Mesenchymal stem cell (in vitro differentiated cells and primary cell): ENCODE data around the gene PITX3.

Experiments
- DNase-seq: peaks from one replicate; pipeline ENCODE4 v3.0.0-alpha.2; 2013
- H2AFZ ChIP-seq: one replicate; pipeline ENCODE4 v1.6.1; 2013; ENCODE audit warnings: low read depth, mild to moderate bottlenecking, control low read depth, inconsistent platforms, low read length, moderate library complexity
- H2AK5ac ChIP-seq: 2 replicates; pipeline ENCODE4 v1.6.1; 2013; ENCODE audit warnings: low read length, moderate library complexity, mild to moderate bottlenecking, inconsistent platforms; ENCODE audit not compliant: severe bottlenecking
- H2BK120ac ChIP-seq: one replicate; pipeline ENCODE4 v1.6.1; 2013; ENCODE audit warnings: low read depth, mild to moderate bottlenecking, inconsistent platforms, low read length, moderate library complexity
- H2BK12ac ChIP-seq, 2 experiments: one replicate each; pipeline ENCODE4 v1.6.1; 2013; ENCODE audit warnings: inconsistent platforms in 2 of 2, low read length in 2 of 2, mild to moderate bottlenecking in 2 of 2, moderate library complexity in 2 of 2, control low read depth in 1 of 2
- H2BK15ac ChIP-seq: one replicate; pipeline ENCODE4 v1.6.1; 2013; ENCODE audit warnings: mild to moderate bottlenecking, low read depth, inconsistent platforms; ENCODE audit not compliant: poor library complexity, severe bottlenecking
- H2BK5ac ChIP-seq: 2 replicates; pipeline ENCODE4 v1.6.1; 2013; ENCODE audit warnings: low read depth, mild to moderate bottlenecking, low read length, control low read depth, inconsistent platforms; ENCODE audit not compliant: poor library complexity, severe bottlenecking
- H3K14ac ChIP-seq, 2 experiments: one replicate each; pipeline ENCODE4 v1.6.1; 2013; ENCODE audit warnings: inconsistent platforms in 2 of 2, low read length in 2 of 2, control low read depth in 1 of 2, mild to moderate bottlenecking in 1 of 2, moderate library complexity in 1 of 2
- H3K18ac ChIP-seq, 2 experiments: one replicate each; pipeline ENCODE4 v1.6.1; 2013; ENCODE audit warnings: inconsistent platforms in 2 of 2, low read length in 2 of 2, control low read depth in 1 of 2, low read depth in 1 of 2, mild to moderate bottlenecking in 1 of 2
- H3K23ac ChIP-seq, 2 experiments: one replicate each; pipeline ENCODE4 v1.6.1; 2013; ENCODE audit warnings: inconsistent platforms in 2 of 2, low read length in 2 of 2, mild to moderate bottlenecking in 2 of 2, moderate library complexity in 2 of 2, control low read depth in 1 of 2
- H3K27ac ChIP-seq: 2 replicates; pipeline ENCODE4 v1.5.1; 2013; ENCODE audit warnings: mild to moderate bottlenecking, moderate library complexity, low read length, control low read depth, inconsistent platforms; ENCODE audit not compliant: poor library complexity, severe bottlenecking
- H3K27me3 ChIP-seq, 2 experiments: 2 replicates each; pipeline versions ENCODE4 v1.6.1 to v1.7.0; 2013; ENCODE audit warnings: low read length in 2 of 2, mild to moderate bottlenecking in 2 of 2, moderate library complexity in 2 of 2, control low read depth in 1 of 2, inconsistent platforms in 1 of 2; ENCODE audit not compliant: control insufficient read depth in 1 of 2, insufficient read depth in 1 of 2
- H3K36me3 ChIP-seq, 2 experiments: 2 replicates each; pipeline versions ENCODE4 v1.6.1 to v1.7.0; 2013; ENCODE audit warnings: low read length in 2 of 2, control low read depth in 1 of 2, inconsistent platforms in 1 of 2, low read depth in 1 of 2, mild to moderate bottlenecking in 1 of 2; ENCODE audit not compliant: insufficient read depth in 2 of 2, control insufficient read depth in 1 of 2
- H3K4ac ChIP-seq, 2 experiments: one replicate each; pipeline ENCODE4 v1.6.1; 2013; ENCODE audit warnings: inconsistent platforms in 2 of 2, low read length in 2 of 2, mild to moderate bottlenecking in 2 of 2, moderate library complexity in 2 of 2, control low read depth in 1 of 2, low read depth in 1 of 2
- H3K4me1 ChIP-seq: 2 replicates; pipeline ENCODE4 v1.6.1; 2013; ENCODE audit warnings: low read depth, low read length, control low read depth; ENCODE audit not compliant: control insufficient read depth, insufficient read depth
- H3K4me2 ChIP-seq: 2 replicates; pipeline ENCODE4 v1.6.1; 2013; ENCODE audit warnings: low read length, mild to moderate bottlenecking, inconsistent platforms; ENCODE audit not compliant: poor library complexity, severe bottlenecking
- H3K4me3 ChIP-seq, 2 experiments: 2 replicates each; pipeline versions ENCODE4 v1.5.1 to v1.7.0; 2013; ENCODE audit warnings: low read length in 2 of 2, mild to moderate bottlenecking in 2 of 2, control low read depth in 1 of 2, low read depth in 1 of 2; ENCODE audit not compliant: insufficient read depth in 1 of 2
- H3K79me1 ChIP-seq: replicated peaks from 2 replicates; pipeline ENCODE4 v1.6.1; 2013; ENCODE audit warnings: mild to moderate bottlenecking, control low read depth, low read length, inconsistent platforms; ENCODE audit not compliant: poor library complexity, severe bottlenecking
- H3K9ac ChIP-seq: 2 replicates; pipeline ENCODE4 v1.7.0; 2013; ENCODE audit warnings: mild to moderate bottlenecking, low read length, moderate library complexity
- H3K9me3 ChIP-seq: 2 replicates; pipeline ENCODE4 v1.7.0; 2013; ENCODE audit warnings: mild to moderate bottlenecking, low read length; ENCODE audit not compliant: control insufficient read depth
- H4K8ac ChIP-seq: one replicate; pipeline ENCODE4 v1.6.1; 2013; ENCODE audit warnings: inconsistent platforms, mild to moderate bottlenecking, low read length, moderate library complexity
- H4K91ac ChIP-seq: one replicate; pipeline ENCODE4 v1.6.1; 2013; ENCODE audit warnings: mild to moderate bottlenecking, low read length, inconsistent platforms
- WGBS: methylation state at CpG from one replicate; pipeline ENCODE4 v1.1.7; 2013; ENCODE audit warnings: mixed read lengths; 5-methylcytosine and 5-hydroxymethylcytosine counted together

PITX3 gene

GRCh38 chr10:102230861-102231356, 10.4 kb downstream of the PITX3 start:
- no peak for DNase-seq
- H4K91ac ChIP-seq = no peak overlapping the region
- H4K8ac ChIP-seq = no peak overlapping the region
- H3K79me1 ChIP-seq = no peaks in the 10 kb centered on the region
- H2AFZ ChIP-seq = no peak overlapping the region
- H3K9ac ChIP-seq = peak overlapping the region; percentile 23
- H2BK5ac ChIP-seq = no peak overlapping the region
- peaks cover 28 to 31% of the 10 kb centered on the region in 2 experiments for H3K27me3 ChIP-seq
- H3K14ac ChIP-seq = no peak overlapping the region
- no peak overlapping the region for H3K4ac ChIP-seq
- H3K4me2 ChIP-seq = peak overlapping the region; percentile 75
- no peak overlapping the region for H2BK15ac ChIP-seq
- H3K23ac ChIP-seq = no peak overlapping the region
- WGBS = 6% methylated on average over 48 of the region's 52 CpGs
- no peaks in the 10 kb centered on the region for H3K36me3 ChIP-seq
- no peak overlapping the region for H2AK5ac ChIP-seq
- no peak overlapping the region for H3K27ac ChIP-seq
- peak overlapping the region; percentile 56 to 73 for H3K4me3 ChIP-seq
- H2BK12ac ChIP-seq = no peak overlapping the region
- H3K4me1 ChIP-seq = peaks cover 26% of the 10 kb centered on the region
- no peak overlapping the region for H2BK120ac ChIP-seq
- H3K9me3 ChIP-seq = no peaks in the 10 kb centered on the region
- no peak overlapping the region for H3K18ac ChIP-seq

GRCh38 chr10:102230264-102230860, 10.9 kb downstream of the PITX3 start:
- Histone ChIP-seq H3K4me3 (peak overlapping the region; percentile 56 to 73), H4K91ac (no peak overlapping the region), H3K9ac (peak overlapping the region; percentile 23), H3K79me1 (no peaks in the 10 kb centered on the region), H3K27ac (no peak overlapping the region), H3K36me3 (no peaks in the 10 kb centered on the region), H2BK12ac (no peak overlapping the region), H2BK15ac (no peak overlapping the region), H3K27me3 (peaks cover 28 to 31% of the 10 kb centered on the region in 2 experiments), H3K4me1 (peaks cover 25% of the 10 kb centered on the region), H3K18ac (no peak overlapping the region), H3K14ac (no peak overlapping the region), H3K23ac (no peak overlapping the region), H2BK120ac (no peak overlapping the region), H2BK5ac (no peak overlapping the region), H3K9me3 (no peaks in the 10 kb centered on the region), H4K8ac (no peak overlapping the region), H3K4ac (no peak overlapping the region), H2AFZ (peak overlapping the region; percentile 49), H2AK5ac (no peak overlapping the region), H3K4me2 (peak overlapping the region; percentile 75)
- 6% methylated on average over 50 of the region's 50 CpGs for WGBS
- DNase-seq = peak; percentile 58

- WGBS = 4% methylated on average over 24 of the region's 24 CpGs
- H3K18ac ChIP-seq = no peak overlapping the region
- no peak overlapping the region for H4K91ac ChIP-seq
- peak overlapping the region; percentile 5 for H3K9ac ChIP-seq
- H3K9me3 ChIP-seq = no peaks in the 10 kb centered on the region
- H2AK5ac ChIP-seq = no peak overlapping the region
- H3K14ac ChIP-seq = no peak overlapping the region
- peak overlapping the region; percentile 56 to 73 for H3K4me3 ChIP-seq
- H3K4ac ChIP-seq = no peak overlapping the region
- H2BK15ac ChIP-seq = no peak overlapping the region
- H3K23ac ChIP-seq = no peak overlapping the region
- peaks cover 28 to 31% of the 10 kb centered on the region in 2 experiments for H3K27me3 ChIP-seq
- no peak overlapping the region for H2AFZ ChIP-seq
- peak; percentile 74 for DNase-seq
- no peak overlapping the region for H2BK120ac ChIP-seq
- H3K36me3 ChIP-seq = no peaks in the 10 kb centered on the region
- H3K79me1 ChIP-seq = no peaks in the 10 kb centered on the region
- H3K4me1 ChIP-seq = peaks cover 23% of the 10 kb centered on the region
- no peak overlapping the region for H2BK5ac ChIP-seq
- H2BK12ac ChIP-seq = no peak overlapping the region
- H4K8ac ChIP-seq = no peak overlapping the region
- H3K4me2 ChIP-seq = peak overlapping the region; percentile 75
- H3K27ac ChIP-seq = no peak overlapping the region
These were observed 11.5 kb downstream of the PITX3 start for GRCh38 chr10:102229810-102230263.

GRCh38 chr10:102227050-102227449, 14.3 kb downstream of the PITX3 start:
- Histone ChIP-seq H2BK12ac (no peak overlapping the region), H3K4me3 (peak overlapping the region in 1 of 2 experiments; percentile 79), H3K36me3 (no peaks in the 10 kb centered on the region), H3K23ac (peak overlapping the region in 1 of 2 experiments; percentile 54), H3K4ac (no peak overlapping the region), H3K4me1 (peaks cover 23% of the 10 kb centered on the region), H2BK5ac (no peak overlapping the region), H2AFZ (no peak overlapping the region), H2BK15ac (no peak overlapping the region), H3K79me1 (no peaks in the 10 kb centered on the region), H2AK5ac (no peak overlapping the region), H3K27ac (no peak overlapping the region), H3K9me3 (no peaks in the 10 kb centered on the region), H2BK120ac (no peak overlapping the region), H4K91ac (no peak overlapping the region), H3K4me2 (no peak overlapping the region), H4K8ac (no peak overlapping the region), H3K14ac (no peak overlapping the region), H3K9ac (no peak overlapping the region), H3K18ac (no peak overlapping the region), H3K27me3 (peaks cover 19 to 35% of the 10 kb centered on the region in 2 experiments)
- peak; percentile 82 for DNase-seq
- WGBS = 92% methylated on average over 8 of the region's 8 CpGs
